ENCODE results near the gene EFNA2. TPM values are rescaled to one million over a fixed set of nuclear protein-coding genes. Genes with fewer than 3 reads are reported as not detected.

The EFNA2 gene
- not detected in 2 replicates for total RNA-seq

GRCh38 chr19:1285737-1286360, at the start of gene EFNA2:
EFNA2 (plus strand) TSS chr19:1285873; CDS start chr19:1286169, 296 bp downstream.

GRCh38 chr19:1237754-1238368, 47.8 kb upstream of the EFNA2 start, which contains the start of gene CBARP:
CBARP (minus strand) TSS chr19:1238005; CDS start chr19:1236100, 1,905 bp downstream.

GRCh38 chr19:1241417-1242095, 44.1 kb upstream of the EFNA2 start, which contains the start of gene ATP5F1D:
ATP5F1D (plus strand) TSS chr19:1241751; CDS start chr19:1241851, 100 bp downstream.

GRCh38 chr19:1248139-1248785, 37.4 kb upstream of the EFNA2 start, which contains the start of gene MIDN:
MIDN (plus strand) TSS chr19:1248583; CDS start chr19:1250297, 1,714 bp downstream.

GRCh38 chr19:1269065-1269477, 16.6 kb upstream of the EFNA2 start, which contains the start of gene CIRBP:
CIRBP (plus strand) TSS chr19:1269332; CDS start chr19:1270934, 1,602 bp downstream.

GRCh38 chr19:1275260-1275975, 10.3 kb upstream of the EFNA2 start, which contains the start of gene FAM174C:
FAM174C (plus strand) TSS chr19:1275530; CDS start chr19:1275550, 20 bp downstream.

Other genes with a start within 250 kb of the EFNA2 start
- 3.1 and 3.3 TPM in 2 replicates for gene ABCA7, start 245.8 kb upstream of the EFNA2 start, total RNA-seq
- gene ARHGAP45, start 218.7 kb upstream of the EFNA2 start, total RNA-seq: 0.26 and 0.47 TPM in 2 replicates
- gene POLR2E, start 190.5 kb upstream of the EFNA2 start, total RNA-seq: 132 and 219 TPM in 2 replicates
- gene GPX4, start 181.9 kb upstream of the EFNA2 start, total RNA-seq: 700 and 909 TPM in 2 replicates
- gene SBNO2, start 111.6 kb upstream of the EFNA2 start, total RNA-seq: 35.7 and 47.0 TPM in 2 replicates
- gene STK11, start 80.1 kb upstream of the EFNA2 start, total RNA-seq: 51.6 and 71.1 TPM in 2 replicates
- 3.3 and 5.3 TPM in 2 replicates for gene CBARP, start 47.9 kb upstream of the EFNA2 start, total RNA-seq
- 86.9 and 99.1 TPM in 2 replicates for gene ATP5F1D, start 44.1 kb upstream of the EFNA2 start, total RNA-seq
- 30.0 and 35.2 TPM in 2 replicates for gene MIDN, start 37.3 kb upstream of the EFNA2 start, total RNA-seq
- gene CIRBP, start 16.5 kb upstream of the EFNA2 start, total RNA-seq: 265 and 266 TPM in 2 replicates
- 68.3 and 69.5 TPM in 2 replicates for gene FAM174C, start 10.3 kb upstream of the EFNA2 start, total RNA-seq
- 74.5 and 93.4 TPM in 2 replicates for gene NDUFS7, start 98.0 kb downstream of the EFNA2 start, total RNA-seq
- 52.0 and 87.9 TPM in 2 replicates for gene GAMT, start 115.7 kb downstream of the EFNA2 start, total RNA-seq
- 34.8 and 39.7 TPM in 2 replicates for gene DAZAP1, start 121.7 kb downstream of the EFNA2 start, total RNA-seq
- gene RPS15, start 152.5 kb downstream of the EFNA2 start, total RNA-seq: 2,046 and 3,043 TPM in 2 replicates
- 0.12 and 0.26 TPM in 2 replicates for gene APC2, start 164.2 kb downstream of the EFNA2 start, total RNA-seq
- gene C19orf25, start 193.3 kb downstream of the EFNA2 start, total RNA-seq: 33.8 and 60.8 TPM in 2 replicates
- gene PCSK4, start 204.5 kb downstream of the EFNA2 start, total RNA-seq: 0.12 and 1.0 TPM in 2 replicates
- 6.1 and 12.4 TPM in 2 replicates for gene REEP6, start 205.3 kb downstream of the EFNA2 start, total RNA-seq
- gene ADAMTSL5, start 227.1 kb downstream of the EFNA2 start, total RNA-seq: 8.8 and 14.8 TPM in 2 replicates
- gene PLK5, start 238.2 kb downstream of the EFNA2 start, total RNA-seq: not detected in 2 replicates

All from pericardium fibroblast (primary cell).